ENCODE measurements around the gene PSMA5. TPM values are rescaled to one million over a fixed set of nuclear protein-coding genes. Genes with fewer than 3 reads are reported as not detected.

Gene PSMA5
- total RNA-seq, 3 donors from 2014 or later: 23.7 to 36.7 (median 28.8) TPM

DNA sequence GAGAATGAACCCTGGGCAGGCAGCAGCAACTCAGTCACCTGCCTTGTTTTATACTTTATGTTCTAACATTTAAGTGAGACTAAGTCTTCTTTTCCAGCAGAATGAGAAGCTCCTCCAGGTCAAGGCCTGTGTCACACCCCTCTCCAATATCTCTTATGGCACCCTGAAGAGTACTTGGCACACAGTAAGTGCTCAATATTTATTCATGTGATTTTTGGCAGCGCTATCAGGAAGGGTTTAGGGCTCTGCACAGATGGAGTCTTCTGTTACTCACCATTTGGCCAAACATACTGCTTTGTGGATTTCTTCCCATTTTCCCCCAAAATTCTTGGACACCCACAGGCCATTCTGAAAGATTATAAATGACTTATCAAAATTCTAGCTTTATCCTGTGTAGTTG is 75.6 kb downstream of the PSMA5 start:
- Histone ChIP-seq H3K36me3 (no peaks in the 10 kb centered on the region), H3K4me1 (no peaks in the 10 kb centered on the region), H3K9me3 (no peaks in the 10 kb centered on the region), H3K27ac (no peak overlapping the region), H3K4me3 (no peak overlapping the region), H3K27me3 (no peaks in the 10 kb centered on the region)
- DNase-seq (ENCODE audit: low spot score in 2 of 2): no peak
- intact Hi-C loops (cut with DNase I; ENCODE audit: low total_unique reads): no loop called here
- TF ChIP-seq POLR2AphosphoS5 (IDR thresholded peaks at IDR 0.05) (no peak), POLR2A (IDR thresholded peaks at IDR 0.05) (no peak)
- TF ChIP-seq, protein P1, sequence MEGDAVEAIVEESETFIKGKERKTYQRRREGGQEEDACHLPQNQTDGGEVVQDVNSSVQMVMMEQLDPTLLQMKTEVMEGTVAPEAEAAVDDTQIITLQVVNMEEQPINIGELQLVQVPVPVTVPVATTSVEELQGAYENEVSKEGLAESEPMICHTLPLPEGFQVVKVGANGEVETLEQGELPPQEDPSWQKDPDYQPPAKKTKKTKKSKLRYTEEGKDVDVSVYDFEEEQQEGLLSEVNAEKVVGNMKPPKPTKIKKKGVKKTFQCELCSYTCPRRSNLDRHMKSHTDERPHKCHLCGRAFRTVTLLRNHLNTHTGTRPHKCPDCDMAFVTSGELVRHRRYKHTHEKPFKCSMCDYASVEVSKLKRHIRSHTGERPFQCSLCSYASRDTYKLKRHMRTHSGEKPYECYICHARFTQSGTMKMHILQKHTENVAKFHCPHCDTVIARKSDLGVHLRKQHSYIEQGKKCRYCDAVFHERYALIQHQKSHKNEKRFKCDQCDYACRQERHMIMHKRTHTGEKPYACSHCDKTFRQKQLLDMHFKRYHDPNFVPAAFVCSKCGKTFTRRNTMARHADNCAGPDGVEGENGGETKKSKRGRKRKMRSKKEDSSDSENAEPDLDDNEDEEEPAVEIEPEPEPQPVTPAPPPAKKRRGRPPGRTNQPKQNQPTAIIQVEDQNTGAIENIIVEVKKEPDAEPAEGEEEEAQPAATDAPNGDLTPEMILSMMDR (IDR thresholded peaks at IDR 0.05): no peak

DNA sequence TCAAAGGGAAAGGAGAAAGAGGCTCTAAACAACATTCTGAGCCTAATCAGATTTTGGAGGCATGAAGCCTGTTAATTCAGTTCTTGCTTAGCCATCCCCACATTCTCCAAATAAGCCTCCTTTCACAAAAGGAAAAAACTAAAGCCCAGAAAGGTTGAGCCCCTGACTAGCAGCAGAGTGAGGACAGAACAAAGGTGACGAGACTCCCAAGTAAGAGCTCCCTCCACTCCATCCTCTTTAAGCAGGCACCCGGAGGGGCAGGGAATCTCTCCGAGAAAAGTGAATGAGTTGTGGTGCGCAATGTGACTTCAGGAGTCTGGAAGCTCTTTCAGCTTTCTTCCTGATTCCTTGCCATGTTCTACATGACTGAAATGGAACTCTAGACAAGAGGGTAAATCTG is 76.1 kb downstream of the PSMA5 start:
- intact Hi-C loops (cut with DNase I; ENCODE audit: low total_unique reads): no loop called here

More for the DNA sequence above, 76.1 kb downstream of the PSMA5 start:
- Histone ChIP-seq H3K36me3 (no peaks in the 10 kb centered on the region), H3K27me3 (no peaks in the 10 kb centered on the region), H3K4me1 (no peaks in the 10 kb centered on the region), H3K27ac (no peak overlapping the region), H3K9me3 (no peaks in the 10 kb centered on the region), H3K4me3 (no peak overlapping the region)
- TF ChIP-seq POLR2AphosphoS5 (IDR thresholded peaks at IDR 0.05): no peak
- no peak for DNase-seq (ENCODE audit: low spot score in 2 of 2)

Other genes starting within 250 kb of the PSMA5 start
- gene SARS1, start 212.5 kb downstream of the PSMA5 start, total RNA-seq: 100 to 1,000 TPM; 146 to 172 (median 161) TPM
- 10 to 100 TPM in 2 of 3 donors, 1 to 10 TPM in 1; 1.3 to 19.5 (median 13.8) TPM for gene CELSR2, start 176.9 kb downstream of the PSMA5 start, total RNA-seq
- gene PSRC1, start 143.3 kb downstream of the PSMA5 start, total RNA-seq: 1 to 10 TPM; 4.2 to 5.9 (median 4.3) TPM
- gene MYBPHL, start 119.4 kb downstream of the PSMA5 start, total RNA-seq: not detected
- gene SORT1, start 28.5 kb downstream of the PSMA5 start, total RNA-seq: 100 to 1,000 TPM in 1 of 3 donors, 10 to 100 TPM in 2; 51.1 to 135 (median 69.8) TPM
- gene SYPL2, start 40.1 kb upstream of the PSMA5 start, total RNA-seq: 1 to 10 TPM in 1 of 3 donors, under 1 TPM in 2; 0.44 to 1.4 (median 0.66) TPM
- gene ATXN7L2, start 57.5 kb upstream of the PSMA5 start, total RNA-seq: 1 to 10 TPM; 2.4 to 4.1 (median 2.9) TPM
- gene CYB561D1, start 67.6 kb upstream of the PSMA5 start, total RNA-seq: 1 to 10 TPM; 6.6 to 9.1 (median 8.2) TPM
- gene AMIGO1, start 83.3 kb upstream of the PSMA5 start, total RNA-seq: 1 to 10 TPM; 3.0 to 9.5 (median 6.4) TPM
- not detected for gene GPR61, start 113.4 kb upstream of the PSMA5 start, total RNA-seq
- 1 to 10 TPM; 5.9 to 6.9 (median 6.2) TPM for gene GNAI3, start 122.2 kb upstream of the PSMA5 start, total RNA-seq
- gene GNAT2, start 193.2 kb upstream of the PSMA5 start, total RNA-seq: not detected
- gene AMPD2, start 193.4 kb upstream of the PSMA5 start, total RNA-seq: 10 to 100 TPM; 21.3 to 68.2 (median 47.4) TPM
- 10 to 100 TPM; 21.9 to 31.5 (median 28.2) TPM for gene GSTM4, start 229.7 kb upstream of the PSMA5 start, total RNA-seq
- gene GSTM2, start 241.6 kb upstream of the PSMA5 start, total RNA-seq: 10 to 100 TPM; 47.8 to 93.4 (median 66.5) TPM

All from breast epithelium (tissue), 4 donors.